Liver (tissue), 3 donors: ENCODE measurements around the gene RNF8.

Experiments
- EGR1 ChIP-seq, 2 donors: IDR thresholded peaks; 2 replicates each; pipeline ENCODE4 v1.6.1; 2016 to 2018; ENCODE audit warnings: antibody characterized with exemption in 2 of 2, low read depth in 2 of 2
- FOXA1 ChIP-seq: IDR thresholded peaks from 2 replicates; pipeline ENCODE4 v1.6.1; 2016; ENCODE audit warnings: antibody characterized with exemption
- HNF4G ChIP-seq: IDR thresholded peaks from 2 replicates; pipeline ENCODE4 v1.6.1; 2016; ENCODE audit warnings: antibody characterized with exemption
- JUND ChIP-seq, 2 donors: IDR thresholded peaks; 2 replicates each; pipeline ENCODE4 v1.6.1; 2016; ENCODE audit warnings: antibody characterized with exemption in 2 of 2
- NR2F2 ChIP-seq: IDR thresholded peaks from 2 replicates; pipeline ENCODE4 v1.6.1; 2016; ENCODE audit warnings: antibody characterized with exemption
- RAD21 ChIP-seq, 2 donors: IDR thresholded peaks; 2 replicates each; pipeline ENCODE4 v1.6.1; 2016; ENCODE audit warnings: antibody characterized with exemption in 2 of 2, mild to moderate bottlenecking in 2 of 2
- TAF1 ChIP-seq: conservative IDR thresholded peaks from 2 replicates; pipeline ENCODE4 v1.6.1; 2016; ENCODE audit warnings: antibody characterized with exemption, mild to moderate bottlenecking
- YY1 ChIP-seq: IDR thresholded peaks from 2 replicates; pipeline ENCODE4 v1.6.1; 2016; ENCODE audit warnings: antibody characterized with exemption, mild to moderate bottlenecking
- TF ChIP-seq, protein P1 (sequence below): fragments of 150-350 bp; IDR thresholded peaks from 2 replicates; pipeline ENCODE4 v1.5.1; 2017; ENCODE audit warnings: improper control_type of control experiment, low read depth, low read length; ENCODE audit not compliant: missing input control
- TF ChIP-seq, protein P2 (sequence below): IDR thresholded peaks from 2 replicates; pipeline ENCODE4 v1.6.1; 2016; ENCODE audit warnings: antibody characterized with exemption
- TF ChIP-seq, protein P3 (sequence below): IDR thresholded peaks from 2 replicates; pipeline ENCODE4 v1.6.1; 2016; ENCODE audit warnings: antibody characterized with exemption
- TF ChIP-seq, protein P4 (sequence below): IDR thresholded peaks from 2 replicates; pipeline ENCODE4 v1.6.1; 2016; ENCODE audit warnings: antibody characterized with exemption
- donor health status: healthy.
- donor health status: healthy.

DNA sequence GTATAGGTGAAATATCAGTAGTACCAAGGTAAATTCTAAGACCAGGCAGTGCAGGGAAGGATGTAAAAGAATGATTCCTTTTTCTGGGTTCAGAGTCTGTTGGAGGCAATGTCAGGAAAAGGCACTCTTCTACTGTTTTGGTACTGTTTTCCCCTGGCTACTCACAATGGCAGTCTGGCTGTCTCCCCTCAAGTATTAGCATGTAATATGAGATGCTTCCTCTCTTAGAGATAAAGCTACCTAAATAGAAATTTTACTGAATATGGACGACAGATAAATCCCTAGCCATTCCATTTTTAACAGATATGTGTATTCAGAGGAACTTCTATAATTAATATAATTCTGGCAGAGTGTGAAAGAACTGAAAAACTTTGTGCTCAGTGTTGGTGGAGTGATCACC, 3.5 kb downstream of the RNF8 start:
- TF ChIP-seq RAD21 (IDR thresholded peaks at IDR 0.05) (no peak), JUND (IDR thresholded peaks at IDR 0.05) (no peak), FOXA1 (no peak), EGR1 (IDR thresholded peaks at IDR 0.05; ENCODE audit: low read depth in 2 of 2) (no peak), HNF4G (no peak), TAF1 (no peak), YY1 (no peak), NR2F2 (no peak)
- TF ChIP-seq, protein P1, sequence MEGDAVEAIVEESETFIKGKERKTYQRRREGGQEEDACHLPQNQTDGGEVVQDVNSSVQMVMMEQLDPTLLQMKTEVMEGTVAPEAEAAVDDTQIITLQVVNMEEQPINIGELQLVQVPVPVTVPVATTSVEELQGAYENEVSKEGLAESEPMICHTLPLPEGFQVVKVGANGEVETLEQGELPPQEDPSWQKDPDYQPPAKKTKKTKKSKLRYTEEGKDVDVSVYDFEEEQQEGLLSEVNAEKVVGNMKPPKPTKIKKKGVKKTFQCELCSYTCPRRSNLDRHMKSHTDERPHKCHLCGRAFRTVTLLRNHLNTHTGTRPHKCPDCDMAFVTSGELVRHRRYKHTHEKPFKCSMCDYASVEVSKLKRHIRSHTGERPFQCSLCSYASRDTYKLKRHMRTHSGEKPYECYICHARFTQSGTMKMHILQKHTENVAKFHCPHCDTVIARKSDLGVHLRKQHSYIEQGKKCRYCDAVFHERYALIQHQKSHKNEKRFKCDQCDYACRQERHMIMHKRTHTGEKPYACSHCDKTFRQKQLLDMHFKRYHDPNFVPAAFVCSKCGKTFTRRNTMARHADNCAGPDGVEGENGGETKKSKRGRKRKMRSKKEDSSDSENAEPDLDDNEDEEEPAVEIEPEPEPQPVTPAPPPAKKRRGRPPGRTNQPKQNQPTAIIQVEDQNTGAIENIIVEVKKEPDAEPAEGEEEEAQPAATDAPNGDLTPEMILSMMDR, result no peak
- TF ChIP-seq, protein P2, sequence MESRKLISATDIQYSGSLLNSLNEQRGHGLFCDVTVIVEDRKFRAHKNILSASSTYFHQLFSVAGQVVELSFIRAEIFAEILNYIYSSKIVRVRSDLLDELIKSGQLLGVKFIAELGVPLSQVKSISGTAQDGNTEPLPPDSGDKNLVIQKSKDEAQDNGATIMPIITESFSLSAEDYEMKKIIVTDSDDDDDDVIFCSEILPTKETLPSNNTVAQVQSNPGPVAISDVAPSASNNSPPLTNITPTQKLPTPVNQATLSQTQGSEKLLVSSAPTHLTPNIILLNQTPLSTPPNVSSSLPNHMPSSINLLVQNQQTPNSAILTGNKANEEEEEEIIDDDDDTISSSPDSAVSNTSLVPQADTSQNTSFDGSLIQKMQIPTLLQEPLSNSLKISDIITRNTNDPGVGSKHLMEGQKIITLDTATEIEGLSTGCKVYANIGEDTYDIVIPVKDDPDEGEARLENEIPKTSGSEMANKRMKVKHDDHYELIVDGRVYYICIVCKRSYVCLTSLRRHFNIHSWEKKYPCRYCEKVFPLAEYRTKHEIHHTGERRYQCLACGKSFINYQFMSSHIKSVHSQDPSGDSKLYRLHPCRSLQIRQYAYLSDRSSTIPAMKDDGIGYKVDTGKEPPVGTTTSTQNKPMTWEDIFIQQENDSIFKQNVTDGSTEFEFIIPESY, result no peak
- TF ChIP-seq, protein P3, sequence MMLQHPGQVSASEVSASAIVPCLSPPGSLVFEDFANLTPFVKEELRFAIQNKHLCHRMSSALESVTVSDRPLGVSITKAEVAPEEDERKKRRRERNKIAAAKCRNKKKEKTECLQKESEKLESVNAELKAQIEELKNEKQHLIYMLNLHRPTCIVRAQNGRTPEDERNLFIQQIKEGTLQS, result no peak
- TF ChIP-seq, protein P4, sequence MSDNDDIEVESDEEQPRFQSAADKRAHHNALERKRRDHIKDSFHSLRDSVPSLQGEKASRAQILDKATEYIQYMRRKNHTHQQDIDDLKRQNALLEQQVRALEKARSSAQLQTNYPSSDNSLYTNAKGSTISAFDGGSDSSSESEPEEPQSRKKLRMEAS, result no peak
